Nephron (organoid): ENCODE results near the gene IQGAP1.

Source experiments
- H3K27ac Mint-ChIP-seq, 3 experiments: 2 replicates each; pipeline ENCODE4 v1.8.0; 2020; ENCODE audit warnings: mixed read lengths in 3 of 3, mild to moderate bottlenecking in 2 of 3, moderate library complexity in 1 of 3
- H3K27me3 Mint-ChIP-seq: 2 replicates; pipeline ENCODE4 v1.8.0; 2021; ENCODE audit warnings: low read depth, mild to moderate bottlenecking, moderate library complexity, mixed read lengths
- H3K36me3 Mint-ChIP-seq: 2 replicates; pipeline ENCODE4 v1.8.0; 2020; ENCODE audit warnings: low read depth, mixed read lengths
- H3K4me1 Mint-ChIP-seq: 2 replicates; pipeline ENCODE4 v1.8.0; 2020; ENCODE audit warnings: mixed read lengths
- H3K4me3 Mint-ChIP-seq, 3 experiments: 2 replicates each; pipeline ENCODE4 v1.8.0; 2020; ENCODE audit warnings: mild to moderate bottlenecking in 3 of 3, mixed read lengths in 3 of 3, moderate library complexity in 2 of 3
- H3K9me3 Mint-ChIP-seq: 2 replicates; pipeline ENCODE4 v1.8.0; 2020; ENCODE audit warnings: mixed read lengths
- TF ChIP-seq, protein P1 (sequence below), 3 experiments: fragments of 200-600 bp; sonication (generic); IDR thresholded peaks; one replicate each; pipeline ENCODE4 v1.5.0; 2021; ENCODE audit warnings: antibody characterized with exemption in 3 of 3; ENCODE audit not compliant: unreplicated experiment in 3 of 3

IQGAP1 gene

DNA sequence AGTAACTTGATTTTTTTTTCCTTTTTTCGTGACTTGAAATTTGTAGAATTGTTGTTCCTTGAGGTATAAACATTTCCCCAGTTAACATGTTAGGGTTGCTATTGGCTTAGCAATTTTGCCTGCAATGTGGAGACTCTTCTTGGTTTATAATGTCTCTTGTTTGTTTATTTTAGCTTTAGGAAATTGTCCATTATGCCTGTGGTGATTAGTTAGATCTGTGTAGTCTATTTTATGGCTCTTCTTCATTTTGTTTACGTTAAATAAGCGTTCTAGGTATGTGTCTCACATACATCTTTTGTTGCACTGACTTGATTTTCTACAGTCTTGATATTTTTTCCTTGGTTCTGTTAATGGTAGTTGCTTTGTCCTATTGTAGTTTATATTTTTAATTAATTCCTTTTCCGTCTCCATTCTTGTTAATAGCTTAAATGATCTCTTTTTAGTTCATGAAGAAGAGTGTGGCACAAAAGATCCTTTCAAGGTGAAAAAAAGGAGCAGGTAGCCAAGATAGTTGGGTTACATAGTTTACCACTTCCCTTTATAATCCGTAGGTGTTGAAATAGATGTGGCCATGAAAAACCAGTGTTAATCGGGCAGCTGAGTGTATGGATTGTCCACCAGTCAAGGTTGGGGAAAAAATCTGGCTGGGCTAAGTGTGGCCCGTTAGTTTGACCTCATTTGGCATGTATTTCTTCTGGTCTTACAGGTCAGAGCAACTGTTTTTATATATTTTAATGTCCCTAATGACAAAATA lies 12.1 kb downstream of the IQGAP1 start:
- TF ChIP-seq, protein P1, sequence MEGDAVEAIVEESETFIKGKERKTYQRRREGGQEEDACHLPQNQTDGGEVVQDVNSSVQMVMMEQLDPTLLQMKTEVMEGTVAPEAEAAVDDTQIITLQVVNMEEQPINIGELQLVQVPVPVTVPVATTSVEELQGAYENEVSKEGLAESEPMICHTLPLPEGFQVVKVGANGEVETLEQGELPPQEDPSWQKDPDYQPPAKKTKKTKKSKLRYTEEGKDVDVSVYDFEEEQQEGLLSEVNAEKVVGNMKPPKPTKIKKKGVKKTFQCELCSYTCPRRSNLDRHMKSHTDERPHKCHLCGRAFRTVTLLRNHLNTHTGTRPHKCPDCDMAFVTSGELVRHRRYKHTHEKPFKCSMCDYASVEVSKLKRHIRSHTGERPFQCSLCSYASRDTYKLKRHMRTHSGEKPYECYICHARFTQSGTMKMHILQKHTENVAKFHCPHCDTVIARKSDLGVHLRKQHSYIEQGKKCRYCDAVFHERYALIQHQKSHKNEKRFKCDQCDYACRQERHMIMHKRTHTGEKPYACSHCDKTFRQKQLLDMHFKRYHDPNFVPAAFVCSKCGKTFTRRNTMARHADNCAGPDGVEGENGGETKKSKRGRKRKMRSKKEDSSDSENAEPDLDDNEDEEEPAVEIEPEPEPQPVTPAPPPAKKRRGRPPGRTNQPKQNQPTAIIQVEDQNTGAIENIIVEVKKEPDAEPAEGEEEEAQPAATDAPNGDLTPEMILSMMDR (IDR thresholded peaks at IDR 0.05; ENCODE audit: unreplicated experiment in 3 of 3) = no peak
- no peak overlapping the region for H3K4me3 Mint-ChIP-seq
- H3K36me3 Mint-ChIP-seq = peaks cover 9% of the 10 kb centered on the region
- H3K27me3 Mint-ChIP-seq = no peaks in the 10 kb centered on the region
- no peaks in the 10 kb centered on the region for H3K9me3 Mint-ChIP-seq
- peaks cover 45% of the 10 kb centered on the region for H3K4me1 Mint-ChIP-seq
- H3K27ac Mint-ChIP-seq = peak overlapping the region; percentile 94

DNA sequence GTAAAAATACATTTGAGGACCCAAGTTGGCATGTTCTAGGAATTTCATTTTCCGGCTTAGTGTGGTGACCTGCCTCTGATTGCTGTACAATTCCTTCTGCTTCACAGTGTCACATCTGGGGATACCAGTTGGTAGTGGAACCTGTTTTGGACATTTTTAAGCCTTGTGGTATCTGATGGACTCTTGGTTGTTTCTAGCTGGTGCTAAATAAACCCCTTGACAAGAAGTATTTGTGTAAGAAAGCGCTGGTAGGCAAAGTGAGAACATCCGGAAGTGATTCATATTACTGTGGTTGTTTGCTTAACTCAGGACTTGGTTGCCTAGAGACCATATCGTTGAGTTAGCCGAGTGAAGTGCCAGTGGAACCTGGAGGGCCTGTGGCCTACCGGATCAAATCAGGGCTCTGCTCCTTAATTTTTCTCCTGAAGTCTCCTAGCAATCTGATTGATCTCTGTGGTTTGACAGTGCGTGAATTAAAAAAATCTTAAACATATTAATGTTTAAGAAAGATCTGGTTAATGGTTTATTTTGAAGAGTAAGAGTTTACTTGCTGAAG lies 12.8 kb downstream of the IQGAP1 start:
- Mint-ChIP-seq H3K36me3 (peaks cover 5% of the 10 kb centered on the region), H3K4me1 (peaks cover 45% of the 10 kb centered on the region), H3K27me3 (no peaks in the 10 kb centered on the region), H3K4me3 (peak overlapping the region; percentile 53 to 59 (median 56)), H3K27ac (peak overlapping the region; percentile 94), H3K9me3 (no peaks in the 10 kb centered on the region)
- TF ChIP-seq, protein P1 (IDR thresholded peaks at IDR 0.05; ENCODE audit: unreplicated experiment in 3 of 3) = no peak

DNA sequence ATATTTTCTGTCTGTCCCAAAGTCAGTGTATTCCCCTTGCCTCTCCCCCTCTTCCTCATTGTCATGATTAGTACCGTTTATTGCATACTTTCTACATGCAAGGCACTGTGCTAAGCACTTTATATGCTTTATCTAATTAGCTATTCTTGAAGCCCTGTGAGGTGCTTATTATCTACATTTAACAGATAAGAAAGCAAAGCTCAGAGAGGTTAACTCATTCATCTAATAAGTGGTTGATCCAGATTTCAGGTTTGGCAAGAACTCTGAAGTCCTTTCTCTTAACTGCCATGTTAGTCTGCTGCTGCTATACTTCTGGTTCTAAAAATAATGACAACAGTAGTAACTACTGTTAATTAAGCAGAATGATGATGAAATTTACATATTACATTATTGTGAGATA lies 13.5 kb downstream of the IQGAP1 start:
- TF ChIP-seq, protein P1 (IDR thresholded peaks at IDR 0.05; ENCODE audit: unreplicated experiment in 3 of 3) = no peak
- H3K4me3 Mint-ChIP-seq = peak overlapping the region; percentile 7 to 34 (median 29)
- H3K4me1 Mint-ChIP-seq = peaks cover 45% of the 10 kb centered on the region
- H3K36me3 Mint-ChIP-seq = no peaks in the 10 kb centered on the region
- no peaks in the 10 kb centered on the region for H3K9me3 Mint-ChIP-seq
- no peaks in the 10 kb centered on the region for H3K27me3 Mint-ChIP-seq
- H3K27ac Mint-ChIP-seq = peak overlapping the region; percentile 94

DNA sequence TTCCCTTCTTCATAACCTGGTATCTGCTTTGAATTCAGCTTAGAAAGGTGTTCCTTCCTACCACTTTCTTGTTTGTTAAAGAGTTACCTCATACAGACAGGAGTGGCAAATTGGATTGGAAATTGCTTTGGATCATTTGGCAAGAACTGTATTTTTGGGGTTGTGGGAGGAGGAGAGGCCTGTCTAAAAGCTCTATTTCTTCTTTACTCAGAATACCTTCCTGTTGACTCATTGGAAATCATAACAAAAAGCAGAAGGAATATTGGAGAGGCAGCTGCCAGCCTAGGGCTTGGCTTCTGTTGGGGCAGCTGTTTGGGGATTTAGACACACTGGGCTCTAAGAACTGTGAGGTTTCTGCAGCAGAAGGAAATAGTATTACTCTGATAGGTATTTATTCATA lies 14.2 kb downstream of the IQGAP1 start:
- Mint-ChIP-seq H3K4me3 (peak overlapping the region; percentile 2 to 34 (median 31)), H3K36me3 (no peaks in the 10 kb centered on the region), H3K9me3 (no peaks in the 10 kb centered on the region), H3K4me1 (peaks cover 51% of the 10 kb centered on the region), H3K27me3 (no peaks in the 10 kb centered on the region), H3K27ac (peak overlapping the region; percentile 94)
- TF ChIP-seq, protein P1 (IDR thresholded peaks at IDR 0.05; ENCODE audit: unreplicated experiment in 3 of 3) = no peak

DNA sequence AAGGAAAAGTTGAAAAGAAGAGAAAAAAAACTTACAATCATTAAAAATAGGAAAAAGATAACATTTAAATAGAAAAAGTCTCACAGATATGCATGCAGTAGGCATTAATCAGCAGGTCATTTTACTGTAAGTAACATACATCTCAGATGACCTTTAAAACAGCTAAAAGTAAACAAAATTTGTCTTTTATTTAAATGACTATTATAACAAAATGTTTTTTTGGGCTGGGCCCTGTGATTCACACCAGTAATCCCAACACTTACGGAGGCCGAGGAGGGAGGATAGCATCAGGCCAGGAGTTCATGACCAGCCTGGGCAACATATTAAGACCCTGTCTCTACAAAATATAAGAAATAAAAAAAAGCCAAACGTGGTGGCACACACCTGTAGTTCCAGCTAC lies 14.7 kb downstream of the IQGAP1 start:
- peaks cover 51% of the 10 kb centered on the region for H3K4me1 Mint-ChIP-seq
- no peaks in the 10 kb centered on the region for H3K27me3 Mint-ChIP-seq
- no peaks in the 10 kb centered on the region for H3K36me3 Mint-ChIP-seq
- peak overlapping the region in 1 of 3 experiments; percentile 34 for H3K4me3 Mint-ChIP-seq
- TF ChIP-seq, protein P1 (IDR thresholded peaks at IDR 0.05; ENCODE audit: unreplicated experiment in 3 of 3) = no peak
- no peaks in the 10 kb centered on the region for H3K9me3 Mint-ChIP-seq
- peak overlapping the region; percentile 94 for H3K27ac Mint-ChIP-seq
